ENCODE measurements around the gene ADSS1.
"Not testable (repeated sequence)": the region's sequence is repeated elsewhere in the genome, so short reads cannot be mapped to it uniquely, and the experiment has no call there.

The ADSS1 gene

DNA sequence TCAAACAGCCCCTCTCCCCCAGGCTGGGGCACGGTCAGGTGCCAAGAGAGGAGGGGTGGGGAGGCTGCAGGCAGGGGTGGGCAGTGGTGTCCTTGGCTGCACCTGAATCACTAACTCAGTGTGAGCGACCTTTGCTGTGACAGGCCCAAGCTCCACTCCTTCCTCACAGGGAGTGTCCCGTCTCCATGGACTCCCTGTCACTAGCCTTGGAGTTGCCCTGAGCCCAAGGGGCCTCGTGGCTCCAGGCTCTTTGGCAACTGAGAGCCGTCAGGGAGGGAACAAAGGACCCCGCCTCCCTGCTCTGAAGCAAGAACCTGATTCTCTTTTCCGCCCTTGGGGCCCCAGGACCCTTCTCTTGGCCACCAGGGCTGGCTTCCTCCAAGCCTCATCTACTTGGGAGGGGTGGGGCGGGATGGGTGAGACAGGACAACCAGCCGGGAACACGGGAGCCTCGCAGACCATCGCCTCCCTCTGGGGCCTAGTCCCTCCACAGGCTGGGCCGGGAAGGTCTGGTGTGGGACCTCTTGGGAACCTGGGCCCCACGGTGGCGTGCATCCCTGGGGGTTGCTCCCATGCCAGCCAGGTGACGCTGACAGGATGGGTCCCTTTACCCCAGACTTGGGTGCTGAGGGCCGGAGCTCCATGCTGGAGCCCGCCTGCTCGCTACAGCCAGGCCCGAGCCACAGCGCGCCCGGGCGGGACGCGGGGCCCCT, 935 bp upstream of the ADSS1 start:
- Histone ChIP-seq H4K20me1 (peaks cover 14 to 83% (median 37%) of the 10 kb centered on the region in 11 experiments; a peak in 20 of 22 replicates), H3K4me3 (peak overlapping the region in 9 of 10 experiments; percentile 57 to 79 (median 66); a peak in 16 of 20 replicates), H3K4me1 (peaks cover 33 to 67% (median 53%) of the 10 kb centered on the region in 10 experiments), H3K9me3 (replicated peaks in 1 of 11) (no peaks in the 10 kb centered on the region), H3K36me3 (peaks cover 16 to 29% (median 21%) of the 10 kb centered on the region in 11 experiments), H3K27me3 (peaks cover 0 to 4% (median 0%) of the 10 kb centered on the region in 11 experiments; a peak in 1 of 22 replicates), H3K27ac (peak overlapping the region in 6 of 11 experiments; percentile 12 to 48 (median 28); a peak in 3 of 22 replicates), H3K9ac (peak overlapping the region in 8 of 11 experiments; percentile 42 to 80 (median 77); a peak in 9 of 22 replicates), H3K4me2 (peak overlapping the region; percentile 74 to 97 (median 91))
- no peak for TF ChIP-seq Cebpa-rat (IDR thresholded peaks at IDR 0.05)

DNA sequence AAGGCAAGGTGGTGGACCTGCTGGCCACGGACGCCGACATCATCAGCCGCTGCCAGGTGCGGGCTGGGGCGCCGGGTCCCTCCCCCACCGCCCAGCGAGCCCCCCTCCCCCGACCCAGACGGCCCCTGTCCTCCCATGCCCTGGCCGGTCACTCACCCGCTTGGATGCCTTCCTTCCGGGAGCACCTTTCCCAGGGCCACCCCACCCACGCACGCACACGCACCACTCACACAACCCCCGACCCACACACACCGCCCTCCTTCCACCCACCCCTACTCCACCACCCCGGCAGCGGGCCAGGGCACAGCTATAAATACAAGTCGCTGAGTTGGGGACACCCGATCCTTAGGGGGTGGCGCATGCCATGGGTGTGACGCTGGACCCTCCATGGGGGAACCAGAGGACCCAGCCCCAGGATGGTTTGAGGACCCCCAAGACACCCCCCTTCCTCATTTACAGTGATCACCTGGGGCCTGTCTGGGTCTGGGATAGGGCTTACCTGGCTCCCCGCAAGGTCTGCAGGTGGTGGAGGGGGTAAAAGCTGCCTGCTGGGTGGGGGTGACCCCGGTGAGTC, 465 bp downstream of the ADSS1 start:
- Histone ChIP-seq H3K4me2 (peak overlapping the region; percentile 74 to 97 (median 91)), H3K4me3 (peak overlapping the region; percentile 57 to 79 (median 65)), H3K27me3 (peaks cover 0 to 4% (median 0%) of the 10 kb centered on the region in 11 experiments; a peak in 1 of 22 replicates), H3K27ac (peak overlapping the region in 6 of 11 experiments; percentile 37 to 70 (median 61); a peak in 10 of 22 replicates), H3K4me1 (peaks cover 33 to 55% (median 44%) of the 10 kb centered on the region in 10 experiments), H3K9me3 (replicated peaks in 1 of 11) (no peaks in the 10 kb centered on the region), H3K36me3 (peaks cover 7 to 16% (median 11%) of the 10 kb centered on the region in 11 experiments; a peak in 20 of 22 replicates), H4K20me1 (peaks cover 14 to 72% (median 29%) of the 10 kb centered on the region in 11 experiments; a peak in 20 of 22 replicates), H3K9ac (peak overlapping the region; percentile 64 to 80 (median 76); a peak in 20 of 22 replicates)
- no peak for TF ChIP-seq Cebpa-rat (IDR thresholded peaks at IDR 0.05)

DNA sequence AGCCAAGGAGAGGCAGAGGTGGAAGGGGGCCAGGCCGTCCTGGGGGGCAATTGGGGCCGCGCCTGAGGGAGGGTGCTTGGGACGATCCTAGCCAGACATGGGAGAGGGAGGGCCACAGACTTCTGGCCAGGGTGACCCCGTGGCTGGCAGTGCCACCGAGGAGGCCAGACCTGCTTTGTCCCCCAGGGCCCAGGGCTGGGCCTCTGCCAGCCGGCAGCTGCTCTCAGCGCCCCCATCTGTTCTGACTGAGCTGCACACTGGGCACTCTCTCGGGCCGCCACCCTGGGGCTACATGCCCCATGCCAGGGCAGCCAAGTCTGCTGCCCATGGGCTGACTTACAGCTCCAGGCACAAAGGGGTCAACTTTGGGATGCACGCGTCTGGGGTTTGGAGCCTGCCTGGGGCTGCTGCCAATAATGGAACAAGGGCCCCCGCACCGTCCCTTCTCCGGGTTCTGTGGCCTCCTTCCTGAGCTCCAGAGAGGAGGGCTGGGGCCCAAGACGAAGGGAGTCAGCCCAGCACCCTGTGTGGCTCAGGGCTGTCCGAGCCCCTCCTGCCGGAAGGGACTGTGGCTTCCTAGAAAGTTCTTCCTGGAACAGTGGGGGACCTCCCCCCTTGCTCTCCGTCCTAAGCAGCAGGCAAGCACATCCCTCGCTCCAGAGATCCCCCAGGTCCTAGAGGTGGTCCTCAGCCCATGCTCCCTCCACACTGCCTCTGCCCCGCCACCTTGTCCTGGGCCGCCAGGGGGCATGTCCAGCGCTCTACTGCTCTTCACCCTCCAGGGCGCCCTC, 1.1 kb downstream of the ADSS1 start:
- no peak for TF ChIP-seq Cebpa-rat (IDR thresholded peaks at IDR 0.05)
- Histone ChIP-seq H3K27ac (no peak overlapping the region), H3K9ac (peak overlapping the region; percentile 3 to 78 (median 73); a peak in 14 of 22 replicates)

DNA sequence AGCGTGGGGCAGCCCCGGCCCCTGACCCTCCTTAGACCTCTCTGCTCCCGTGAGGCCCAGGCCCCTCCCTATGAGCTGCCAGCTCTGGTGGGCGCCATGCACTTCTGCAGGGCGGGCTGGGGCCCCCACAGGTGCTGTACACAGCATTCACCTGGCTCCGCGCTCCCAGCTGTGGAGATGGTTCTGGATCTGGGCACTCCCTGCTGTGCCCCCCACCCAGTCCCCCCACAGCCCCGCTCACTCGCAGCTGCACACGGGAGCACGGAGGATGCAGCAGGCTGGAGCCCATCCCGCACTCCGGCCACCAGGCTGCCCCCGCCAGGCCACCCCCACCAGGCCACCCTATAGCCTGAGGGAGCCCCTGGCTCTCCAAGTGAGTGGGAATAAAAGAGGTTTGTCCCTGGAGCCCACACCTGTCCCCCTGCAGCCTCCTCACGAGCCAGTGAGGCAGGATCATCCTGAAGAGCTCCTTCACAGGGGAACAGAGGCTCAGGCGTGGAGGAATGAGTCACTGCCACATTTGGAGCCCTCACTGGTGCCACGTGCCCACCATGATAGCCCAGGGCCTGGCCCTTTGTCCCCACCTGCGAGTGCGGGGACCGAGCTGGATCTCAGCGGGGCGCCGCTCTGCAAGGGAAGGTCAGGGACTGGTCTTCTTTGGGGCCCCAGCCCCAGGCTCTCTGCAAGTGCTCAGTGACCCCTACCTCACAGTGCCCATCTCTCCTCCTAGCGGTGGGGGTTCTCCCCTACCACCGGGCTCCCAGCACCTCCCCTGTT, 1.9 kb downstream of the ADSS1 start:
- Histone ChIP-seq H3K4me2 (peak overlapping the region; percentile 74 to 97 (median 91); a peak in 21 of 22 replicates), H3K9me3 (replicated peaks in 1 of 11) (no peaks in the 10 kb centered on the region), H3K27me3 (peaks cover 0 to 4% (median 0%) of the 10 kb centered on the region in 11 experiments; a peak in 1 of 22 replicates), H3K4me3 (no peak overlapping the region), H3K9ac (peak overlapping the region in 1 of 11 experiments; percentile 59; a peak in 1 of 22 replicates), H3K4me1 (peaks cover 33 to 55% (median 43%) of the 10 kb centered on the region in 10 experiments), H4K20me1 (peaks cover 14 to 64% (median 24%) of the 10 kb centered on the region in 11 experiments; a peak in 20 of 22 replicates), H3K36me3 (peaks cover 0 to 9% (median 6%) of the 10 kb centered on the region in 11 experiments; a peak in 8 of 22 replicates), H3K27ac (no peak overlapping the region)
- no peak for TF ChIP-seq Cebpa-rat (IDR thresholded peaks at IDR 0.05)

More for the DNA sequence above, 1.1 kb downstream of the ADSS1 start:
- H4K20me1 ChIP-seq = peaks cover 14 to 65% (median 24%) of the 10 kb centered on the region in 11 experiments; a peak in 20 of 22 replicates
- peaks cover 0 to 9% (median 7%) of the 10 kb centered on the region in 11 experiments; a peak in 14 of 22 replicates for H3K36me3 ChIP-seq
- H3K9me3 ChIP-seq (replicated peaks in 1 of 11) = no peaks in the 10 kb centered on the region
- peaks cover 0 to 4% (median 0%) of the 10 kb centered on the region in 11 experiments; a peak in 1 of 22 replicates for H3K27me3 ChIP-seq
- peak overlapping the region; percentile 74 to 97 (median 91) for H3K4me2 ChIP-seq
- H3K4me1 ChIP-seq = peaks cover 33 to 55% (median 43%) of the 10 kb centered on the region in 10 experiments
- peak overlapping the region in 9 of 10 experiments; percentile 57 to 79 (median 66); a peak in 15 of 20 replicates for H3K4me3 ChIP-seq

DNA sequence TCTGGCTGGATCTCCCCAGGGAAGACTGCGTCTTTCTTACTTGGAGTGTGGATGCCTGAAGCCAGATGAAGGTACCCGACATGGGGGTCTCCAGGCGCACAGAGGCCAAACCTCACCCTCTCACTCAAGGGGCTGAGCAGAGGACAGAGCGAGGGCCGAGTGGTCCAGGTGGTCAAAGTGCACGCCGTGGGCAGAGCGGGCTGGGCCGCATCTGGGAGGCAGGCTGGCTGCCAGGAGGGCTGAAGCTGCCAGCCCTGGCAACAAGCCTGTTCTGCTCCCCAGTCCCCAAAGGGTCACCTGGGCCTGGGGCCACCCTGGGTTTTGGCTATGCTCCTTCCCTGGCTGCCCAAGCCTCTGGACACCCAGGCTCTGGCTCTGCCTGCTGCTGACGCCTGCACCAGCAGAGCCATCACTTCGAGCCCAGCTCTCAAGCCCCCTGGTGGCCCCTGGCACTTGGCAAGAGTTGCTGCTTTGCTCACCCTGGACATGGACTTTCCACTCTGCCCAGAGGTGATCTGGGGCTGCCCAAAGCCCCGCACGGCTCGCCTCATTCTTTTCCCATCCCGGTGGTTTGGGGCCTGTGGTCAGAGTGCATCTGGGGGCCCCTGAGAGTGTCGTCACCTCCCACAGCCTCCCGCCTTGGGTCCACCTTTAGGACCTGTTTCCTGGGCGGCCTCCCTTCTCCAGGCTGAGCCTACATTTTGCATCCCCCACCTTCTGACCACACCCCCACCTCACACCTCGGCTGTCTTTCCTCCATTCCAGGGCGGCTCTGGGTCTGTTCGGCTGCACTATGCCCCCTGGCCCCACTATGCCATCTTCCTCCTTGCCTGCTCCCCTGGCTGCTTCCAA, 2.8 kb downstream of the ADSS1 start:
- Histone ChIP-seq H3K27me3 (peaks cover 0 to 4% (median 0%) of the 10 kb centered on the region in 11 experiments; a peak in 1 of 22 replicates), H3K9ac (no peak overlapping the region), H3K9me3 (replicated peaks in 1 of 11) (no peaks in the 10 kb centered on the region), H3K36me3 (peaks cover 0 to 1% (median 0%) of the 10 kb centered on the region in 11 experiments; a peak in 2 of 22 replicates), H4K20me1 (peaks cover 9 to 59% (median 19%) of the 10 kb centered on the region in 11 experiments; a peak in 20 of 22 replicates), H3K27ac (no peak overlapping the region), H3K4me3 (no peak overlapping the region), H3K4me1 (peaks cover 28 to 47% (median 38%) of the 10 kb centered on the region in 10 experiments), H3K4me2 (peak overlapping the region in 5 of 11 experiments; percentile 9 to 30 (median 12); a peak in 5 of 22 replicates)
- TF ChIP-seq Cebpa-rat (IDR thresholded peaks at IDR 0.05) = no peak

DNA sequence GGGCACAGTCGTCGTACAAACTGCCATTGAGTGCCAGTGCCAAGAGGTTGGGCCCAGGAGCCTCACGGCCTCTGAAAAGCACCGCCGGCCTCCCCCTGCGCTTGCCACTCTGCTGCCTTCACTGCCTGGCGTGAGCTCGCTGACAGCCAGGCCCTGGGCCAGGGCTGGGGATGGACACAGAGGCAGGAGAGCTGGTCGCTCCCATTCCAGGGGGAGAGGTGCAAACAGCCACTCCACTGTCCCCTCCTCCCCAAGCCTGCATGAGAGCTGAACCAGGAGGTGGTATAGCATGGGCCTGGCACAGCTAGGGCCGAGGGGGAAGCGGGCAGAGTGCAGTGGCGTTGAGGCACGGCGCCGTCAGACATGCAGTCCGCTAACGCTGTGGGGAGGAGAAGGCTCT, 4.6 kb downstream of the ADSS1 start:
- TF ChIP-seq Cebpa-rat (IDR thresholded peaks at IDR 0.05) = no peak
- no peak overlapping the region for H3K4me2 ChIP-seq
- H3K4me1 ChIP-seq = peaks cover 25 to 46% (median 36%) of the 10 kb centered on the region in 10 experiments
- H3K27ac ChIP-seq = no peak overlapping the region
- H3K9me3 ChIP-seq (replicated peaks in 1 of 11) = no peaks in the 10 kb centered on the region
- H4K20me1 ChIP-seq = peaks cover 0 to 44% (median 1%) of the 10 kb centered on the region in 11 experiments; a peak in 6 of 22 replicates
- H3K4me3 ChIP-seq = no peak overlapping the region
- H3K36me3 ChIP-seq = no peaks in the 10 kb centered on the region
- H3K9ac ChIP-seq = no peak overlapping the region
- peaks cover 0 to 4% (median 0%) of the 10 kb centered on the region in 11 experiments; a peak in 1 of 22 replicates for H3K27me3 ChIP-seq

DNA sequence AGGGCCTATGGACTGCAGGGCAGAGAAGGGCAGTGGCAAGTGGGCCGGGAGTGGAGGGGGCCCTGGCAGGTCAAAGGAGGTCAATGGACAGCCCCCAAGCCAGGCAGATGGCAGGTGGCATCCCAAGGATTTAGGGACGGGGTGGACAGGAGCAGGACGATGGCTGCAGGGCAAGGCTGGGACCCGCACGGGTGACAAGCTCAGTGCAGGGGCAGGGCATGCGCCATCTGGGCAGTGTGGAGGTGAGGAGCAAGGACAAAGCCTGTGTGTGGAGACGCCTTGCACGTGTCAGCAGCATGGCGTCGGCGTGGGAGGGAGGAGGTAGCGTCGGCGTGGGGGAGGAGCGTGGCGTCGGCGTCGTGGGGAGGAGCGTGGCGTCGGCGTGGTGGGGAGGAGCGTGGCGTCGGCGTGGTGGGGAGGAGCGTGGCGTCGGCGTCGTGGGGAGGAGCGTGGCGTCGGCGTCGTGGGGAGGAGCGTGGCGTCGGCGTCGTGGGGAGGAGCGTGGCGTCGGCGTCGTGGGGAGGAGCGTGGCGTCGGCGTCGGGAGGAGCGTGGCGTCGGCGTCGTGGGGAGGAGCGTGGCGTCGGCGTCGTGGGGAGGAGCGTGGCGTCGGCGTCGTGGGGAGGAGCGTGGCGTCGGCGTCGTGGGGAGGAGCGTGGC, 5.3 kb downstream of the ADSS1 start:
- Histone ChIP-seq H4K20me1 (peaks cover 0 to 45% (median 0%) of the 10 kb centered on the region in 11 experiments; a peak in 5 of 22 replicates), H3K4me1 (peaks cover 30 to 50% (median 41%) of the 10 kb centered on the region in 10 experiments)
- not testable (repeated sequence) for H3K9me3 ChIP-seq (replicated peaks in 1 of 11); H3K4me2 ChIP-seq; H3K4me3 ChIP-seq; H3K27ac ChIP-seq; H3K27me3 ChIP-seq; H3K36me3 ChIP-seq; H3K9ac ChIP-seq
